HUES64 (cell line): Measurements from ENCODE around the gene CHGA. TPM values are rescaled to one million over a fixed set of nuclear protein-coding genes. Genes with fewer than 3 reads are reported as not detected.

Experiments used
- H3K27ac ChIP-seq: 2 replicates; pipeline ENCODE4 v1.7.0; 2013; ENCODE audit warnings: low read depth, low read length, inconsistent platforms
- H3K27me3 ChIP-seq: 2 replicates; pipeline ENCODE4 v1.6.1; 2013; ENCODE audit warnings: mild to moderate bottlenecking, low read length; ENCODE audit not compliant: insufficient read depth
- H3K36me3 ChIP-seq: 2 replicates; pipeline ENCODE4 v1.6.1; 2013; ENCODE audit warnings: mild to moderate bottlenecking, low read length; ENCODE audit not compliant: insufficient read depth
- H3K4me1 ChIP-seq: 2 replicates; pipeline ENCODE4 v1.6.1; 2013; ENCODE audit warnings: mild to moderate bottlenecking, low read length, moderate library complexity; ENCODE audit not compliant: insufficient read depth
- H3K4me3 ChIP-seq: 2 replicates; pipeline ENCODE4 v1.5.1; 2013; ENCODE audit warnings: mild to moderate bottlenecking, low read length, moderate library complexity
- H3K9ac ChIP-seq: 2 replicates; pipeline ENCODE4 v1.6.1; 2013; ENCODE audit warnings: mild to moderate bottlenecking, low read depth, low read length
- H3K9me3 ChIP-seq: 2 replicates; pipeline ENCODE4 v1.6.1; 2013; ENCODE audit warnings: low read depth, low read length; ENCODE audit not compliant: insufficient read depth
- WGBS: fragments of 150-250, 120-280 bp; methylation state at CpG from one replicate; pipeline ENCODE4 v1.1.7; 2013; ENCODE audit warnings: missing lambda C conversion rate; 5-methylcytosine and 5-hydroxymethylcytosine counted together
- polyA plus RNA-seq, 2 experiments: library from polyadenylated mRNA; stranded (reverse); fragments of 50-300 nt; gene quantifications; one replicate each; pipeline ENCODE4 v1.2.3, GENCODE V29; 2013

CHGA gene, protein sequence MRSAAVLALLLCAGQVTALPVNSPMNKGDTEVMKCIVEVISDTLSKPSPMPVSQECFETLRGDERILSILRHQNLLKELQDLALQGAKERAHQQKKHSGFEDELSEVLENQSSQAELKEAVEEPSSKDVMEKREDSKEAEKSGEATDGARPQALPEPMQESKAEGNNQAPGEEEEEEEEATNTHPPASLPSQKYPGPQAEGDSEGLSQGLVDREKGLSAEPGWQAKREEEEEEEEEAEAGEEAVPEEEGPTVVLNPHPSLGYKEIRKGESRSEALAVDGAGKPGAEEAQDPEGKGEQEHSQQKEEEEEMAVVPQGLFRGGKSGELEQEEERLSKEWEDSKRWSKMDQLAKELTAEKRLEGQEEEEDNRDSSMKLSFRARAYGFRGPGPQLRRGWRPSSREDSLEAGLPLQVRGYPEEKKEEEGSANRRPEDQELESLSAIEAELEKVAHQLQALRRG
- 27.1 TPM for polyA plus RNA-seq (2013, experiment 1 of 2)
- polyA plus RNA-seq (2013, experiment 2 of 2): 25.7 TPM

DNA sequence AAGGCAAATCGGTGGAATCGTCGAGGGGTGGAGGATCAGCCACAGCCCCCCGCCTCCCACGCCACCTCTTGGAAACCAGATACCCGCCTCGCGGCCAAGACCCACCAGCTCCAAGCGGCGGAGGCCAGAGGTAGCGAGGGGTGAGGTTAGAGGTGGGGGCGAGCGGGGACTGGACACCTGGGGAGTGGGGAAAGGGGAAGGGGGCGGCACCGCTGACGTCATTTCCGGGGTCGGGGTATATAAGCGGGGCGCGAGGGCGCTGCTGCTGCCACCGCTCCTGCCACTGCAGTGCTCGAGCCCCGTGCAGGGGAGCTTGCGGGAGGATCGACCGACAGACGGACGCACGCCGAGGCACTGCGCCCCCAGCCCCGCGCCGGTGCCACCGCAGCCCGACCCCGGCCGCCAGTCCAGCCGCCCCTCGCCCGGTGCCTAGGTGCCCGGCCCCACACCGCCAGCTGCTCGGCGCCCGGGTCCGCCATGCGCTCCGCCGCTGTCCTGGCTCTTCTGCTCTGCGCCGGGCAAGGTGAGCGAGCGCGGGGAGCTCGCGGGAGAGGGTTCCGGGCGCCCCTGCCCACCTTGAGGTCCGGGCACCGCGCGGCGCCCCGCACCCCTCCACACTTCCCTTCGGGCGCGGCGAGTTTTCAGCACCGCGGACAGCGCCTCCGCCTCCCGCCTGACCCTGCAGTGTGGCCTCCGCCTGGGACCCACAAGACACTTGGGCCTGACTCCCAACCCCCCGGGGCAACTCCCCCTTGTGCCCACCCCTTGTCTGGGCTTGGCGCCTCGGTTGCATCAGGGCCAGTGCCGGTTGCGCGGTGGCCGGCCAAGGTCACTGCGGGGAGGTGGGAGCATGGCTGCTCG lies at the start of gene CHGA:
CHGA (plus strand) TSS at position 268 of the 861 bp plus-strand sequence; CDS start at position 478, 210 bp downstream.
- peaks cover 30% of the 10 kb centered on the region for H3K27me3 ChIP-seq
- no peaks in the 10 kb centered on the region for H3K36me3 ChIP-seq
- peak within 1 kb of the TSS; percentile 74 for H3K4me3 ChIP-seq
- H3K4me1 ChIP-seq: peaks cover 7% of the 10 kb centered on the region; the same call in 1 of the 2 replicates
- no peak within 1 kb of the TSS for H3K27ac ChIP-seq
- WGBS: 2% methylated on average over 86 of the region's 86 CpGs
- H3K9me3 ChIP-seq: no peaks in the 10 kb centered on the region
- peak within 1 kb of the TSS; percentile 36; the same call in 1 of the 2 replicates for H3K9ac ChIP-seq

DNA sequence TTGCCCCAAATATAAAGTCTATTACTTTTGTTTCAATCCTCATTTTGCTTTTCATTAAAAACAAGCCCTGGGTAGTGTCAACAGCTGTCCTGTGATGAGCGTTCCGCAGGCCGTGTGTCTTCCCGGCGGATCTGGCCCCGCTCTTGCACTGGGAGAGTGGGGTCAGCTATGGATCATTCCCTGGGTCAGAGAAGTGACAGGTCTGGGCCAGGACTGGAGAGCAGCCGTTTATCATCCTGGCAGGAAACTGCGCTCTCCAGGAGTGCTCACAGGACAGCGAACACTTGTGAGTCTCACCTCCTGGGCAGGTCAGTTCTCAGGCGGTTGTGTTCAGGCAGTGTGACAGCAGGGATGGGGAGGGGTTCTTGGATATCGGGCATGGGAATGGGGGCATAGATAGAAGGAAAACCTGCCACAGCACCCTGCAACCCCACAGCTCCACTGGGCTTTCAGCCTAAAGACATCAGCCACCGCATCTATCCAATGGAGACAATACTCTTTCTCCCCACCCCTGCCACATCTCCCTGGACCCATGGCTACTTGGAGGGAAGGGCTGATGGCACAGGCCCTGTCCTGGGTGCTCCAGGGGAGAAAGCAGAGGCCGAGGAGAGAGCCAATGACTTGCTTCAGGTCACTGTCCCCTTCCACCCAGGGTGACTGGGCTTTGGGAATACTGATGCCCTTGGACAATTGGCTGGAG lies 47.8 kb upstream of the CHGA start:
- Histone ChIP-seq H3K4me1 (peaks cover 6% of the 10 kb centered on the region), H3K4me3 (no peak overlapping the region), H3K9ac (no peak overlapping the region), H3K27ac (no peak overlapping the region), H3K27me3 (no peaks in the 10 kb centered on the region), H3K9me3 (no peaks in the 10 kb centered on the region), H3K36me3 (no peaks in the 10 kb centered on the region)
- 85% methylated on average over 13 of the region's 13 CpGs for WGBS

DNA sequence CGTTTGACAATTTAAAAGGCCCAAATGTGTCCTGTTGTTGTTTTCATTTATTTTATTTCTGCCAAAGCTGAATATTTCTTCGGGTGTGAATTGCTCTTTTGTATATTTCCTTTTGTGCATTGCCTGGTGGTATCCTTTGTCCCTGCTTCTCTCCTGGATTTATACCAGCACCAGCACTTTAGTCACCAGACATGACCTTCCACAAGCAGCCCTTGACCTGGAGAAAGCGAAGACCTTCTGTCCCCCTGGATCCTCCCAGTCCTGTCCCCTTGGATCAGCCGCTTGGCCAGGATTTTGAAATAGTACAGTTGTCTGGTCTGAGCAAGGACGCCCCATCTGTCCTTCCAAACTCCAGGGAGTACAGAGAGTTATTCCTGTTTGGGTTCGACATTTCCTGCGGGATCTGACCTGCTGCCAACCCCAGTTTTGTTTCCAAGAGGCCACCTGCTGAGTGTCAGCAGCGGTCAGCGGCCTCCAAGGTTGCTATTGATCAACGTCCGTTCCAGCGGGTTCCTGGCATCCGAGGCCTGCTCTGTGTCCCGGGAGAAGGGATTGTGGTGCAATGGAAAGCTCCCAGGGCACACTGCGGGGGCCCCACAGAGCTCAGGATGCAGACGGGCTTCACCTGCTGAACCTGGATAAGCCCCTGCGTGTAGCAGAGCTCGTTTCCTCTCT lies 45.1 kb upstream of the CHGA start:
- H3K4me1 ChIP-seq: peaks cover 9% of the 10 kb centered on the region
- H3K27me3 ChIP-seq: peaks cover 2% of the 10 kb centered on the region; the same call in 1 of the 2 replicates
- H3K9me3 ChIP-seq: no peaks in the 10 kb centered on the region
- H3K36me3 ChIP-seq: no peaks in the 10 kb centered on the region
- 38% methylated on average over 18 of the region's 18 CpGs for WGBS
- H3K9ac ChIP-seq: no peak overlapping the region
- H3K4me3 ChIP-seq: no peak overlapping the region
- H3K27ac ChIP-seq: no peak overlapping the region

DNA sequence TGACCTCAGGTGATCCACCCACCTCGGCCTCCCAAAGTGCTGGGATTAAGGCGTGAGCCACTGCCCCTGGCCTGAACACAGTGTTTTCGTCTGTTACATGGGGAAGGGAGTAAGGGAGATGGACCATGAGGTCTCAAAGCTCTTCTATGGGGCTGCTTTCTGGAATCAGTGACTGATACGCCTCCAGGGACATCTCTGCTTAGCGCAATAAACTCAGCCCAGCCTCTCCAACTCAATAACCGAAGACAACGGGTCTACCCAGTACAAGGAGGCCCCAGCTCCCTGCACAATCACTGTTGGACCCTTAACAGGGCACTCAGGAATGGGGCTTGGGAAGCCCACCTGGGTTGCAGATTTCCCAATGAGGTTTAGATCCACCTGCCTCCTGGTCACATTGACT lies 42.6 kb upstream of the CHGA start:
- WGBS: 91% methylated on average over 7 of the region's 7 CpGs
- Histone ChIP-seq H3K9me3 (no peaks in the 10 kb centered on the region), H3K4me1 (peaks cover 9% of the 10 kb centered on the region), H3K36me3 (no peaks in the 10 kb centered on the region), H3K27me3 (peaks cover 2% of the 10 kb centered on the region; the same call in 1 of the 2 replicates), H3K4me3 (no peak overlapping the region), H3K9ac (no peak overlapping the region), H3K27ac (no peak overlapping the region)

DNA sequence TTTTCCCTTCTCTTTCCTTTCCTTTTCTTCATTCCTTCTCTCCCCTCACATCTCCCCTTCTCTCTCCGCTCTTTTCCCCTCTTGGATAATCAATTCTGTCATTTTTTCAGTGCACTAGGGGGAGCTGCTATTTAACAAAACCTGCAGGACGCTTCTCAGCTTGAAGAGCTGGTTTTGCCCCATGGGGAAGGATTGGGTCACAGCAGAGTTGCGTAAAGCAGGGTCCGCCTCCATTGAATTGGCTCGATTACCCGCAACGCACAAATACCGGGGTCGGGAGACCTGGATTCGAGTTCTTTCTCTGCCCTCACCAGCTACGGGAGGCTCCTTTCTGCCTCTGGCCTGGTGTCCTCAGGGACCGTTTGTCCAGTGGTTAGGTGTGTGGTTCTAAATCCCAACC lies 42.1 kb upstream of the CHGA start:
- no peaks in the 10 kb centered on the region for H3K9me3 ChIP-seq
- H3K27me3 ChIP-seq: peaks cover 2% of the 10 kb centered on the region; the same call in 1 of the 2 replicates
- WGBS: 44% methylated on average over 12 of the region's 12 CpGs

DNA sequence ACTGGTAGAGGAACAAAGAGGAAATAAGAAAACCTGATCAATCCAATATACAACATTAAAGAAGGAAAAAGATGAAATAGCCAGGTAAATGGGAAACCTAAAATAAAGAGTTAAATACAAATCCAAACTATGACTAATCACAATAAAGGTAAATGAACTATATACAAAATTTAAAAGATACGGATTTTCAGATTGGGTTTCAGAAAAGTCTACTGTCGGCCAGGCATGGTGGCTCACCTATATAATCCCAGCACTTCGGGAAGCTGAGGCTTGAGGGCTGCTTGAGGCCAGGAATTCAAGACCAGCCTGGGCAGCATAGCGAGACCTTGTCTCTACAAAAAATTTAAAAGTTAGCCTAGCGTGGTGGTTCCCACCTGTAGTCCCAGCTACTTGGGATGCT lies 39.9 kb upstream of the CHGA start:
- WGBS: 96% methylated on average over 5 of the region's 5 CpGs
- H3K36me3 ChIP-seq: no peaks in the 10 kb centered on the region
- peaks cover 2% of the 10 kb centered on the region for H3K27me3 ChIP-seq
- no peak overlapping the region for H3K4me3 ChIP-seq
- H3K9ac ChIP-seq: no peak overlapping the region
- no peak overlapping the region for H3K27ac ChIP-seq
- H3K4me1 ChIP-seq: peaks cover 6% of the 10 kb centered on the region
- no peaks in the 10 kb centered on the region for H3K9me3 ChIP-seq

More for the DNA sequence above, 42.1 kb upstream of the CHGA start:
- H3K9ac ChIP-seq: 0 out of 2 replicates have a peak overlapping the region, but pooled peaks have one; percentile 22
- H3K27ac ChIP-seq: no peak overlapping the region
- no peaks in the 10 kb centered on the region for H3K36me3 ChIP-seq
- peaks cover 9% of the 10 kb centered on the region for H3K4me1 ChIP-seq
- H3K4me3 ChIP-seq: peak overlapping the region; percentile 25; the same call in 1 of the 2 replicates

DNA sequence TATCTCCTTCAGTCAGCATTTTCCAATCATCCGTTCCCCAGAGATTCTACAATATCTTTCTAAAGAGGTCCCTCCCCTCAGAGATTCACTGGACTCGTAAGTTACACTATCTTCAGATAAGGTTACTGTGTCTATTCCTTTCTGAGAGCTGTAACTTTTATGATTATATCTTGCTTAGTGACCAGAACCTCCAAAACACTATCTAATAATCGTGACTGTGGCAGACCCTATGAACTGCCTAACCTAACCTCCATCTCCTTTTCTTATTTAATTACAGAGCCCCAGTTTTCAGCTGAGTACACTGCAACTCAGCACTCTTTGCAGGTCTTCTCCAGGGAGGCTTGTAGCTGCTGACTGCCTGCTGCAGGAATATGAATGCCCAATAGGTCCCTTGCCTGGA lies 38.5 kb upstream of the CHGA start:
- H3K9ac ChIP-seq: no peak overlapping the region
- no peak overlapping the region for H3K4me3 ChIP-seq
- H3K36me3 ChIP-seq: no peaks in the 10 kb centered on the region
- WGBS: 90% methylated on average over 3 of the region's 3 CpGs
- H3K4me1 ChIP-seq: peaks cover 3% of the 10 kb centered on the region
- no peaks in the 10 kb centered on the region for H3K9me3 ChIP-seq
- no peak overlapping the region for H3K27ac ChIP-seq
- peaks cover 2% of the 10 kb centered on the region for H3K27me3 ChIP-seq

DNA sequence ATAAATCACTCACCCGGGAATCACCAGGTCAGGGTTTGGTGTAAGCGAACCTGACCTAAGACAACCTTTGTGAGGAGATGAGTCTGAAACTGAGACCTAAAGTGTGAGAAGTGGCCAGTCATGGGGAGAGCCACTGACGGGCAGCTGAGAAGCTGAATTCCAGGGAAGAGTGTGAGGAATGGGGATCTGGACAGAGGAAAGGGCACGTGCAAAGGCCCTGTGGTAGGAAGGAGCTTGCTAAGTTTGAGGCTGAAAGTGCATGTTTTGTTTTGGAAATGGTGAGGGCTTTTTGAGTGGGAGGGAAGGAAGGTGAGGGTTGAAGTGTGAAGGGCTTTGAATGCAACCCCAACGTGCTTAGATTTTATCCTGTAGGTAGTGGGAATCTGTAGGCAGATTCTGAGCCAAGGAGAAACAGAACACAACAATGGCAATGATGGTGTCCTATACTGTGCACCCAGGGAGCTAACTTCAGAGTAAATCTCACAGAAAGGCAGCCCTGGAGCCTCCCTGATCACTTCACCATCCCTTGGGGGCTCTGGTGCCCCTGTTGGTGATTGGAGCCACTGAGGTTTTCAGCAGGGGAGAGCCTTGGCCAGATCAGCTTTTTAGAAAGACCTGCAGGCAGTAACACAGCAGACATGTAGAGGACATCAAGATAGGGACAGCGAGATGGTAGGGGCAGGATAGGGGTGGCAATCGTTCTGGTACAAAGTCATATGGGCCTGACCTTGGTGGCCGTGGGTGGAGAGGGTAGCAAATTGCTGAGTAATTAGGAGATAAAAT lies 37.5 kb upstream of the CHGA start:
- H3K9me3 ChIP-seq: no peaks in the 10 kb centered on the region
- peaks cover 2% of the 10 kb centered on the region for H3K27me3 ChIP-seq
- H3K4me3 ChIP-seq: no peak overlapping the region
- H3K9ac ChIP-seq: no peak overlapping the region
- no peaks in the 10 kb centered on the region for H3K36me3 ChIP-seq
- H3K4me1 ChIP-seq: peaks cover 3% of the 10 kb centered on the region
- 89% methylated on average over 8 of the region's 8 CpGs for WGBS
- H3K27ac ChIP-seq: no peak overlapping the region

DNA sequence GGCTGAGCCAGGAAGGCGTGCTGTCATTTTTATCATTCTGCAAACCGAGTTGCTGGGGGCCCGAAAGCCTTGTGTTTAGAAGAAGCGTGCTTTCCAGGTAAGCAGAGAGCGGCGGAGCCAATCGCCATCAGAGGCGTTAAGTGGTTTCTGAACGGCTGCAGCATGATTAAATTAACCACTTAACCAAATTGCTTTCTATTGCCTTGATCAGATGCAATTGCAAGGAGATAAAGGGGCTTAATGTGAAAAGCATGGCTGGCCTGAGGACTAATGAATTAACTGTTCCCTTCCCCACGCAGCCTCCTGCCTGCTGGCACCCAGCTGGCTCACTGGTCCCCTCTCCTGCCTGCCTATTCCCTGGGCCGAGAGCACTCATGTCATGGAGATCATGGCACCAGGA lies 36.6 kb upstream of the CHGA start:
- no peak overlapping the region for H3K4me3 ChIP-seq
- WGBS: 87% methylated on average over 11 of the region's 11 CpGs
- H3K36me3 ChIP-seq: no peaks in the 10 kb centered on the region
- no peak overlapping the region for H3K9ac ChIP-seq
- no peaks in the 10 kb centered on the region for H3K4me1 ChIP-seq
- H3K27ac ChIP-seq: no peak overlapping the region
- H3K9me3 ChIP-seq: no peaks in the 10 kb centered on the region
- H3K27me3 ChIP-seq: no peaks in the 10 kb centered on the region; the same call in 1 of the 2 replicates

DNA sequence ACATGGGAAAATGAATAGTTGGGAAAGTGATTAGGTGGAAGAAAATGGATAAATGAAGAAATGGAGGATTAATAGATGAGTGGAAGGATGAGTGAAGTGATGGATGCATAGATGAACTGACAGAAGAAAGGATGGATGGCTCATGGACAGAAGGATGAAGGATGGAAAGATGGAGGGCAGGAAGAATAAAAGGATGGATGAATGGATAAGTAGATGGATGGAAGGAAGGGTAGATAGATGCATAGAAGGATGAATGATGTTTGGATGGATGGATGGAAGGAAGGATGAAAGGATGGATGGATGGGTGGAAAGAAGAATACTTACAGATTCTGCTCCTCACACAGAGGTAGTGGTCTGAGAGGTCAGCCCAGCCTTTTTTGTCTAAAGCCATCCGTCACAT lies 35.8 kb upstream of the CHGA start:
- Histone ChIP-seq H3K27me3 (no peaks in the 10 kb centered on the region; the same call in 1 of the 2 replicates), H3K4me3 (no peak overlapping the region), H3K4me1 (no peaks in the 10 kb centered on the region), H3K27ac (no peak overlapping the region), H3K9ac (no peak overlapping the region), H3K36me3 (no peaks in the 10 kb centered on the region), H3K9me3 (no peaks in the 10 kb centered on the region)
- WGBS: 100% methylated on average over 1 of the region's 1 CpG
